Inferior parietal cortex (tissue), 1 donor: ENCODE results near the gene TMEM132D.

Experiments used
- DNase-seq: peaks from one replicate; pipeline ENCODE4 v3.0.0-alpha.2; 2016; ENCODE audit errors: extremely low spot score

TMEM132D gene

DNA sequence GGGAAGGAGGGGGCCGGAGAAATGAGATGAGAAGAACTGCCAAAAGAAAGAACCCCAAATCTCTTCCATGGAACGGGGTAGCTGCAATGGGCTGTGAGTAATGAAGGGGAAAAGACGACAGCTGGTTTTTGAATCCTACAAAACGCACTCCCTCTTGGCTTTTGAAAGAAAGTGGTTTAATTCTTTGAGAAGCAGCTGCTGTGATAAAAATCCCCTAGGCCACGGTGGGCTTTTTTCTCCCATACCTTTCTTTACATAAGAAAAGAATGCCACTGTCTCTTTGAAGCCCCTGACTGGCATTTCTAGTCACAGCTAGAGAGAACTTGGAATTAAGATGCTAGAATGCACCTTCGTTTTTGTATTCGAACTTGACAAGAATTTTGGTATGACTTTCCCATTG, 564.5 kb downstream of the TMEM132D start:
- DNase-seq, result no peak

DNA sequence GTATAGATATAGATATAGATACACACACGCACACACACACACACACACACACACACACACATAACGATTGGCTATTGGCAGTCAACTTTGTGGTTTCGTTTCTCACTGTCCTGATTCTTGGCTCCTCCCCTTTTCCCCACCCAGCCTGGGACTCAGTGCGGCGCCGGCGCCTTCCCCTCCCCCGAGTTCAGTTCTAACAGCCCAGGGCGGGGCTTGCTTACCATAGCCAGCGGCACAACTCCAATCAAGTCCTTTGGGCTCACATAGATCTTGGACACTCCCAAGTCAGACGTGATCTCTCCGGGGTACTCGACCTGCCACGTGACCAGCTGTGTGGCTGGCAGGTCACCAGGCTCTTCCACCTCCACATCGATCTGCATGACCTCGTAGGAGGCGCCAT, 566.4 kb downstream of the TMEM132D start:
- DNase-seq, result no peak

DNA sequence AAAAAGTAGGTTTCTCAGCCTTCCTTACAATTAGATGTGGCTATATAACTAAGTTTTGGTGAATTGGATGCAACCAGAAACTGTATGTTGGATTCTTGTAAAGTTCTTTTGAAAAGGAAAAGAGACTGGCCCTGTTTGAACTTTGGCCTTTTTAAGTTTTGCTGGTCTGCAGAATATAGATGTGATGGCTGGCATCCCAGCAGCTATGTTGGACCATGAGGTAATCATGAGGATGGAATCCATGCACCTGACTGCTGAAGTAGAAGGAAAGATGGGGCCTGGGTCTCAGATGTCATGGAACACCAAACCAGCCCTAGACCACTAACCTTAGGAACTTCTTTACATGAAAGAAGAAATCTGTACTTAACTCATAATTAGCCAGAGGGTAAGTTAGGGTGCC, 568.1 kb downstream of the TMEM132D start:
- DNase-seq, result no peak

DNA sequence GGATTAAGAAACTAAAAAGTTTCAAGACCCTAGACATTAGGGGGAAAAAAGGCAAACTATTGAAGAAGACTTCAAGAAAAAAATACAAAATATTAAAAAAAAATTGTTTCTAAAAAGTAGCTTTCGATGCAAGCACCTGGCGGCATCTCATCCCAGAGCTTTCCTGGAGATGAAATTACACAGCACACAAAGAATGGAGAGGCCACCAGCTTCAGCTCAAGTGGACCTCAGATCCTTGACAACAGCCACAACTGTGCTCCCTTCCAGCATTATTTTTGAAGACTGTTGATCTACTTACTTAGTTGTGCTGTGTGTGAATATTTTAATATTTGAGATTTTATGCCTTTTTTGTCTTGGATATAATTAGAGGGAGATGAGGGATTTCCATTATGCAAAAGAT, 571.5 kb downstream of the TMEM132D start:
- DNase-seq, result no peak

DNA sequence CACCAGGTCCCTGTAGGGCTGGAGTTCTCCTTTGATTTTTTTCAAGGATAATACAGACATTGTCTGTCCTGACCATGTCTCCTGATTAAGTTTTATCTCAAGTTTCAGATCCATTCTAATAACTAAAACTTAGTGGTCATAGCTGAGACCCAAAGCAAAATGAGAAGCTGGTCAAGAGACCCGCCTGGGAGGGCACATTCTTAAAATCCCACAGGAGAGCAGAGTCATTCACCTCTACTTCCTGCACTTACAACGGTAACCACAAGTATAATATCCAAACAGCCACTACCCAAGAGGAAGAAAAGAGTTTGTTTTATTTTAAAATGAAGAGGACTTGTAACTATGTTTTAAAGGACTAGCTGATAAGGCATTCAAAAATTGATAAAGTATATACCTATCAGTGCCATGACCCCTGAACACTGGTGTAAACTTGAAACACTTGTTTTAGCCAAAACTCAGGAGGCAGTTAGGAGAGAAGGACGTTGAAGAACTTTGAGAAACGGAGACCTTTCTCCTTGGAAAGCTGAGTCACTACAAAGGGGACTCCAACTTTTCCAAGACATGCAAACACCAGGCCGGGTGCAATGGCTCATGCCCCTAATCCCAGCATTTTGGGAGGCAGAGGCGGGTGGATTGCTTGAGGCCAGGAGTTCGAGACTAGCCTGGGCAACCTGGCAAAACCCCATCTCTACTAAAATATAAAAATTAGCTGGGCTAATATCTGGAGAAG, 572.3 kb downstream of the TMEM132D start:
- DNase-seq, result no peak

DNA sequence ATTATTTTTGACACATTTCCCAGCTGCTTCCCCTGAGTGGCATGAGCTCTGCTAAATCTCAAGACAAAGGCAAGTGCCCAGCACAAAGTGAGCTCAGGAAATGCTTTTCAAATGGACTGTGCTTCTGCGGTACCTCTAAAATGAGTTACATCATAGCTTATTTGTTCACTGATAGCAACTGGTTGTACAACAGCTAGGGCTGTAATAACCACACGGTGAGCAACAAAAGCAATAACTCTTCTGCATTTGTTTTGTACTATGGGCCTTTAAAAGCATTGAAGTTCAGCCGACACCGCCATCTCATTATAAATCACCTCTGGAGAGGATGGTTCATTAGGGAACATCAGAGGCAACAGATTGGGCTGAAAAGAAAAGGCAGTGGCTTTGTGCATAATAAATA, 575.6 kb downstream of the TMEM132D start:
- no peak for DNase-seq

DNA sequence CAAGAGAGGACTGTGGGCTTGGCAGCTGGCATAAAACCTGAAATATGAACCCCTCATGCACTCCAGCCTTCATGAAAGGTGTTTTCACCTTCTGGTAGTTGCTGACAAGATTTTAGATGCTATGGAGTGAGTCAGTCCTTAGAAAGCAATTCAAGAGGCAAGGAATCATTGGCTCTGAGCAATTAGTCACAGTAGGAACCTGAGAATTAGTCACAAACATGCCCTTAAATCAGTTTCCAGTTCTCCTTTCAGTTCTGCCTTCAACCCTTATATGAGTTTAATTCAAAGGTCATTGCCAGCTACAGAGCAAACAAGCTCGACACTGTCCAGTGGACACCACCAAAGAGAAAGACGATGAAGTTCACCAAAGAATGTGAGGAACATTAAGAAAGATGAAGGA, 578.3 kb downstream of the TMEM132D start:
- DNase-seq, result no peak

DNA sequence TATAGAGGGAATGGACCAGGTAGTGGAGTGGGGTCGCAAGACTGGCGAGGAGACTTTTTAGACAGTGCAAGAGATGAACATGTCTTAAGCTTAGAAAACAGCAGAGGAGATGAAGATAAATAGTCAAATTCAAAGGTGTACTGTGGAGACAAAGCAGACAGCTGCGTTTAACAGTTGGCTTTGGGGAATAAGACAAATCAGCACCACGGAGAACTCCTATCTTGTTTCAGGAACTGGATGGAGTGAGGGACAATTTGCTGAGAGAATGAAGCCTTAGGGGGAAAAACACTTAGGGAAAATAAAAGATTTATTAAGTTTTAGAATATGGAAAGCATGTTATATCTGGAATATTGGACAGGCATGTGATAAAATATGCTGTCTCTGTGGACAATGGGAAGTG, 591.8 kb downstream of the TMEM132D start:
- no peak for DNase-seq

DNA sequence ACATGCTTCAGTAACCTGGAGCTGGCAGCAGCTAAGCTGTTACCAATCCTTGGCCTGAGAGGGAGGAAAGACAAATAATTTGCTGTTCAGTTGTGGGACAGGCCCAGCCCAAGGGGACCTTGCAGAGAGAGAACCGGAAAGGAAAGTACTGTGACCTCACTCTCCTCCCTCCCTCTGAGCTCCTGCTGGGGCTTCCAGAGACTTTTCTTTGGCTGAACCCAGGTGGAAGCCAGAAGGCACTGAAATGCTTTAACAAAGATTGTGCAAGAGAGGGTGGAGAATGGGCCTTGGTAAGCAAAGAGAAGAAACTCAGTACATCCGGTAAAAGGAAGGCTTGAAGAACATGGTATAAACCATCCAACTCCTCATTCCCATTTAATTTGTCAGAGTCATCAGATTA, 593.5 kb downstream of the TMEM132D start:
- DNase-seq, result no peak

DNA sequence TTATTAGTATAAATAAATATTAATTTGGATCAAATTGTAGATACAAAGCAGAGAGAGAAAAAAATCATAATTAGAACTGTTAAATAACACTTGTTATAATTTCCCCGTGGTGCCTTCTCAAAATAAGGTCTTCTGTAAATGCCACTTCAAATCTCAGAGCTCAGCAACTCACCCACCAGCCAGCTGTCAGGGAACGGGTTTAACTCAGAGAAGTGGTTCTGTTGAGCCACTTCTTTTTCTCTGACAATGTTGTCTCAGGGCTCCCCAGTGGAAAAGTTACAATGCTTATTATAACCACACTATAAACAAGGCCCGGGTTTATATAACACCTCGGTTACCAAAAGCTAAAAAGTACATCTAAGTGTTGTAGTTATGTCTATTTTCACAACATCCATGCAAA, 598.0 kb downstream of the TMEM132D start:
- peak; percentile 37 for DNase-seq

DNA sequence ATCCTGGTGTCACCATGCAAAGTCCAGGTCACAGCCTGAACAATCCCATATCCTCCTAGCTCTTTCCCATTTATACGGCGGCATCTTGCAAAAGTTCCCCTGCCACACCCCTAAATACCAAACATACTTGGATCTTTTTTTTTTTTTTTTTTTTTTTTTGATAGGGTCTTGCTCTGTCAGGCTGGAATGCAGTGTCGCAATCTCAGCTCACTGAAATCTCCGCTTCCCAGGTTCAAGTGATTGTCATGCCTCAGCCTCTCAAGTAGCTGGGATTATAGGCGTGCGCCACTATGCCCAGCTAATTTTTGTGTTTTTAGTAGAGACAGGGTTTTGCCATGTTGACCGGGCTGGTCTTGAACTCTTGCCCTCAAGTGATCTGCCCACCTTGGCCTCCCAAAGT, 599.3 kb downstream of the TMEM132D start:
- no peak for DNase-seq

DNA sequence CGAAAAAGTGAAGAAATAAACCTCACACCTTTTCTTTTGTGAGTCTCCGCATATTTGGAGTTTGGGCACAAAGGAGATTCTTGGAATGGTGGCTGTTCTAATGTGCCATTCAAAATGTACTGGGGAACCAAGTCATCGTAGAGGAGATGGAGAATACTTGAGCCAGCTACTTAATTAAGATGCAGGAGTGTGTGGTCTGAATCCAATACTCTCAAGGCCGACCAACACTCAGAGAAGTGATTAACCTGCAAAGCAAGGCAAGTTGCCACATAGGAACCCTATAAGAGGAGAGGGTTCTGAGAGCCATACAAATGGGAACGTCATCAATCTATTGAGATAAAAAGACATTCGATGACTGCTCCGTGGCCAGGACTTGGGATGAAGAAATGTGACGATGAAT, 603.8 kb downstream of the TMEM132D start:
- DNase-seq, result no peak

DNA sequence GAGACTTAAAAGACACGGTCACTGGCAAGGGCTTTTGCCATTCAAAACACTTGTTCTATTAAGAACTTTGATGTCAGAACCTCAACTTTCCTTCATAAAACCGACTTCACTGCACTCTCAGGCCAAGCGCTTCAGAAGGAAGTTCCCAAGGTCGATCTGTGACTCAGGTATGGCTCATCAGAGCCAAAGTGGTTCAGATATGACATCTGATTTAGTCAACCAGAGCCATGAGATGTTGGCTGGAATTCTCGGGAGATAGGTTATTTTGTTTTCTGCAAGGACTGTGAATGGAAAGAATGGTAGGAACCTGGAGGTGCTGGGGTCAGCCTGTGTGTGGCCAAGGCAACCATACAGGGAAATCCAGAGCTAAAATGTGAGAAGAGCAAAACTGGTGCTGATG, 604.9 kb downstream of the TMEM132D start:
- DNase-seq, result no peak

DNA sequence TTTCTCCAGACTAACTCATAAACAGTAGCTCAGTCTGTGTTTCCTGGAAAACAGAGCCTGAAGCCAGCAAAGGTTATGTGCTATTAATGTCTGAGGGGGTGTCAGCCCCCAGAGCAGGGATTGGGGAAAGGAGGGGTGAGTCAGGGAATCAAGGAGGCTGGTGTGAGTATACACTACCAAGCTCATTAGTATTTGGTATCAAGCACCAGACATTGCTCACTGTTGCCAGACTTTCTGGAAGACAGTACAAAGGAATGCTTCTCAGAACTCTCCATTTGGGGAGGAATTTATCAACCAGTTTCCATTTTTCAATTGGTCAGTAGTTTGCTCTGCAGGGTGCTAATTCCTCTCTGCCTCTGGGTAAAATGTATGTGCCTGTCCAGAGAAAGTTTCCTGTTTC, 607.2 kb downstream of the TMEM132D start:
- DNase-seq, result no peak

DNA sequence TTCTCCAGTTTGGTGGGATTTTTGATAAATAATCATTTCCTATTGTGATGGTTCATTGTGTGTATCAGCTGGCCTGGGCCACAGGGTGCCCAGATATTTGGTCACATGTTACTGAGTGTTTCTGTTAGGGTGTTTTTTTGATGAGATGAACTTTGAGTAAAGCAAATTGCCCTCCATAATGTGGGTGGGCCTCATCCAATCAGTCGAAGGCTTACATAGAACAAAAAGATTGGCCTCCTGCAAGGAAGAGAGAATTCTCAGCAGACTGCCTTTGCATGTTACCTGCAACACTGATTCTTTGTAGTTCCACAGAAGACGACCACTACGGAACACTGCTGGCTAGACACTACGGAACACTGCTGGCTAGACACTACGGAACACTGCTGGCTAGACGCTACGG, 609.0 kb downstream of the TMEM132D start:
- no peak for DNase-seq

DNA sequence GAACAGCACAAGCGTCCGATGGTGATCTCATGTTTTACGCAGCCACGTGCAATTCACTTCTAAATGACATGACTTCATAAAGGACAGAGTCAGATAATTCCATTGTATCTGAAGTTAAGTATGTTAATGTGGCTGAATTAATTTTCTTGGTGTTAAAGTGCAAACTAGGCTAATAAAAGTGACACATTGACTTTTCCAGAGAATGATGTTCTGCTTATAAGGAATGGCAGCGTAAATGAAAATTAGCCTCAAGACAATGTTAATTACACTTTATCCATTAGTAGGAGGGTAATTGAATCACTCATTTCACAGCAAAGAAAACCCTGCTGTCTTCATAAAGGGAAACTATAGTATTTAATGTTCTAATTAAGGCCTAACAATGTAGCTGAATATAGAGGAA, 624.1 kb downstream of the TMEM132D start:
- no peak for DNase-seq

DNA sequence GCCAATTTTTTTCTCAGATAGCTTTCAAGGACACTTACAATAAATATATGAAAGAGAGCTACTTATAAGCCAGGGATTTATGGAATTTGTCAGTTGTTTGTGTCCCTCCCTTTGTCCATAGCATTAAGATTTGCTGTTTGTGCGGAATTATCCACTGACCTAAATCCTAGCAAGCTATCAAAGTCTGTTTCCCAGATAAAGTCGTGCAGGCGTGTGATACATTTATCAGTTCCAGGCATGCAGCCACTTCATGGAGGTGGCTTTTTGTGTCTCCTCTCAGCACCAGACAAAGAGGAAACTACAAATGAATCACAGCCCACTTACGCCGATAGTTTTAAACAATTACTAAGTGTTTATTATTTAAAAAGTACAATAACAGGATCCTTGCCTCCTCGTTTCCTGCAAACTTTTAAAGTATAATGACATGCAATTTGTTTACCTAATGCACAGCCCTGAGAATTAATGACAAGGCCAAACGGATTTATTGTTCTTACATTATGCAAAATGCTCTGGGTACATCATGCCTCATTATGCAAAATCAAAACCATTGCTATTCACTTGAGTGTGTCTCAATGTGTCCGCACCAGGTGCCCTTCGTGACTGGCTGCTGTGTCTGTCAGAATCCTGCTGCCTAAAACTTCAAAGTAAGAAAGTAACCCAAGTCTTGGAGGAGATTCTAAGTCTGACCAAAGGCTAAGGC, 627.3 kb downstream of the TMEM132D start:
- DNase-seq, result peak; percentile 18

DNA sequence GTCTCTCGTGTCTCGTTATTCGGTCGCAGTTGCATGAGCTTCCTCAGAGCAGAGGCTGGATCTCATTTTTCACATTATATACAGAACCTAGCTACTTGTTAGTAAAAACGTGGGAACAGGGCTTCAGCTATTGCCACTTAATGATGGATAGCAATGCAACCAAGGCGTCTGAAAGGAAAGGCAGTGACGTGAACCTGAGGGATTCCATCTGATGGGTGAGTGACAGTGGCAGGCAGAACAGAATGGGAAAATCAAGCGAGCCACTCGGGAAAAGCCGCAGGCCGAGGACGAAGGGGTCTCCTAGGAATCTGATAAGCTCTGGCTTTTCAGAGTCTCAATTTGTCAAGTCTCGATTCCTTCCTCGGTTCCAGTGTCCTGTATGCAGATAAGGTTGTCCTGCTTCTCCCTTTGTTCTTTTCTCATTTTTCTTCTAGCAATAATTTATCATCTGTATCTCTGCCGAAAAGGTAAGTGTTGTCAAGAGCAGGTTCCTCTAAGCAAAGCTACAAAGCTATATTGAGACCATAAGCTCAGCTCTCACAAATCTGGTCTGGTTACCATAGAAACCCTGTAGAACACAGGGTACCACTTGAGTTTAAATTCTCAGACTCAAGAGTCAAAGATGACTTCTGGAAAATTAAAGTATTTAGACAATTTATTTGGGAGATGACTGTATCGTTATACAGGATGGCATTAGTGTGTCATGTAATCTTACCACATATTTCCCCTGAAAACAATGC, 633.9 kb downstream of the TMEM132D start:
- peak; percentile 16 for DNase-seq

DNA sequence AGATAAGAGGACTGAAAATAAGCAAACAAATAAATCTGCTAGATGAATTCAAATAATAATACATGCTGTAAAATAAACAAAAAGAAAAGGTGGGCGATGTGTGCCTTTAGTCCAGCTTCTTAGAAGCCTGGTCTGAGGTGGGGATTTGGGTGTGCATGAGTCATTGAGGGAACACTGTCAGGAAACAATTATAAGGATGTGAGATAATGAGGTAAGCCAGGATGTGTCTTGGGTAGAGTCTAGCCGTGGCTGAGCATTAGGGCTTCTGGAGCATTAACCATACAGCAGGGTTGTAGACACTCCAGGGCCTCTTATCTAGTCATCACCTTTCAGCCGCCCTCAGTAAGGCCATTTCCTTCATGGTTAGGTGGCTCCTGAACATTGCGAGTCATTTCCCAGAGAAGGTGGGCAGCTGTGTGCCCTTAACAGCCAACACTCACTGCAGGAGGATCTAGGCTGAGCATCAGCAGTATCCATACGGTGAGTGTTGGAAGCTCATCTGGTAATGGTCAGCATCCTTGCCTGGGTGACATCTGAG, 645.0 kb downstream of the TMEM132D start:
- no peak for DNase-seq

DNA sequence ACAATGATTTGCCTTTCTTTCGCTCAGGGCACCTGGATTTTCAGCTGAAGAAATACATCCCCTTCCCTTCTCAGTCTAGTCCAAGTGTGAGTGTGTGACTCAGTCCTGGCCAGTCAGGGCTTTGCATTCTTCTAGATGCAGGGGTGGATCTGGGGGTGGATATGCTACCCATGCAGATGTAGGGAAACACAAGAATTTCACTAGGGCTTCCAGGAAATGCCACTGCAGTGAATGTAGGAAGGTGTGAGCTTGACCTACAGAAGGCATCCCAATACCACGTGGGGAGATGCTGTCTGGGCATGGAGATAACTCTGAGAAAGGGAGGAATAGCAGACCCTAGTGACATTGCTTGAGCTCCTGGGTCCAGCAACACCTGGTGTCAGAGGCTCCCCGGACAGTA, 646.3 kb downstream of the TMEM132D start:
- no peak for DNase-seq

DNA sequence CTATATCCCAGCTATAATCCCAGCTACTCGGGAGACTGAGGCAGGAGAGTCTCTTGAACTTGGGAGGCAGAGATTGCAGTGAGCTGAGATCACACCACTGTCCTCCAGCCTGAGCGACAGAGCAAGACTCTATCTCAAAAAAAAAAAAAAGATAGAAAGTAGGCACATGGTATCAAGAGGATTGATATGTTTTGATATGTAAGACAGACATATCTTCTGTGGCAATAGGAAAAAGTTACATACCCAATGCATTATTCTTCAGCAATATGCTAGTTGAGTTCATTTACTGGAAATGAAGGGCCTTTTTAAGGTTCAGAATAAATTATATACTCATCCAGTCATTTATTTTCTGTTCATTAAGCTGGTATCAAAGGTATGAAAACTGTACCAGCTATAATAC, 657.2 kb downstream of the TMEM132D start:
- no peak for DNase-seq

DNA sequence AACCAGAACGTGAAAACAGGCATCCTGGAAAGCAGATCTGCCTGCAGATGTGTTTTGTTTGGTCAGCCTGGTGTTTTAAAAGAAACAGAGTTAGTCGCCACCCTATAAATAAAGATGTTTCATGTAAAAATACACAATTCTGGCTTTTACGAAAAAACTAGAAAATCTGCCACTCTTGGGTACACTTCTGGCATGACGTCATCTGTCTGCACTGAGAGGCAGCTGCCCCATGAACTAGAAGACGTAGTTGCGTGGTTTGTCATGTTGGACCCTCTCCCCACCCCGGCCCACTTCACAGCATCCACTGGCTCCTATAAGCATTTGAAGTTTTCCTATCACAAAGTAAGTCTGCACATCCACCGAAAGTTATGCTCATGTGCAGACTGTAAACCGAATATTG, 658.1 kb downstream of the TMEM132D start:
- no peak for DNase-seq

DNA sequence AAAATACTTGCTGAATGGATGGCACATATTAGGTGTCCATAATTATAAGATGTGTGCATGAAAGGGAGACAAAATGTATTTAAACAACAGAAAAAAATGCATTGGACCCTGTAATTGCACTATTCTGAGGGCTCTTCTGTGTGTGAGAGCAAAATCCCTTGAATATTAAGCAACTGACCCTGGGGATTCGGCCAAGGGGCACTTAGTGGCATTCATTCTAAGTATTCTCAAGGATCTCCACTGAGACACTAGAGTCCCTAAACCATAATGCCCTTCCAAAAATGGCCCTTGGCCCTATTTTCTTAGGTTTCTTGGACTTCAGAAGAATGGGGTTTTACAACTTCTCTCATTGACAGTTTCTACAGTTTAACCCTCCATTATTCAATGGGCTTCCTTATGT, 662.0 kb downstream of the TMEM132D start:
- no peak for DNase-seq
